GM12892 (cell line): ENCODE measurements around the gene DUSP19.
"Not testable (repeated sequence)": the region's sequence is repeated elsewhere in the genome, so short reads cannot be mapped to it uniquely, and the experiment has no call there.

Experiments
- DNase-seq: peaks from one replicate; pipeline ENCODE4 v3.0.0; 2011; ENCODE audit not compliant: insufficient read length
- FAIRE-seq: peaks from 2 replicates; lab custom pipeline; 2011; peaks lifted over from hg19 to GRCh38; lab: Jason Lieb, UNC
- POLR2A ChIP-seq: IDR thresholded peaks from 2 replicates; pipeline ENCODE4 v1.6.1; 2011; ENCODE audit warnings: low read depth, low read length, control low read depth
- POLR2AphosphoS5 ChIP-seq: IDR thresholded peaks from 2 replicates; pipeline ENCODE4 v1.6.1; 2011; ENCODE audit warnings: low read depth, low read length, control low read depth
- TAF1 ChIP-seq: IDR thresholded peaks from 2 replicates; pipeline ENCODE4 v1.6.1; 2011; ENCODE audit warnings: low read depth, mild to moderate bottlenecking, control low read depth, low read length, borderline replicate concordance

DUSP19 gene

GRCh38 chr2:183038341-183039300, 39.9 kb upstream of the DUSP19 start, which contains the start of gene NCKAP1:
TSS of gene NCKAP1 (minus strand) at chr2:183038457. CDS start at chr2:183038099, 358 bp downstream.
- no peak for TF ChIP-seq TAF1
- no peak for TF ChIP-seq POLR2A
- TF ChIP-seq POLR2AphosphoS5: no peak
- DNase-seq (peak; percentile 77), FAIRE-seq (peak; percentile 94)

- DNase-seq (no peak), FAIRE-seq (no peak)
- TF ChIP-seq POLR2AphosphoS5: no peak
Measured at GRCh38 chr2:183040604-183041003, 37.9 kb upstream of the DUSP19 start.

- FAIRE-seq, DNase-seq: not testable (repeated sequence)
Measured at GRCh38 chr2:183043580-183043979, 35.0 kb upstream of the DUSP19 start.

- not testable (repeated sequence) for FAIRE-seq, DNase-seq
Measured at GRCh38 chr2:183047486-183048125, 30.9 kb upstream of the DUSP19 start.

GRCh38 chr2:183049420-183049819, 29.1 kb upstream of the DUSP19 start:
- no peak for TF ChIP-seq POLR2AphosphoS5
- no peak for TF ChIP-seq POLR2A
- TF ChIP-seq TAF1: no peak
- DNase-seq (no peak), FAIRE-seq (no peak)

GRCh38 chr2:183057333-183057985, 21.1 kb upstream of the DUSP19 start:
- DNase-seq (no peak), FAIRE-seq (no peak)
- TF ChIP-seq POLR2AphosphoS5 (no peak), TAF1 (no peak), POLR2A (no peak)

GRCh38 chr2:183059561-183059960, 19.0 kb upstream of the DUSP19 start:
- DNase-seq: no peak
- no peak for FAIRE-seq

GRCh38 chr2:183060571-183061231, 17.8 kb upstream of the DUSP19 start:
- FAIRE-seq (no peak), DNase-seq (no peak)
- TF ChIP-seq TAF1 (no peak), POLR2A (no peak), POLR2AphosphoS5 (no peak)

More at GRCh38 chr2:183059561-183059960, 19.0 kb upstream of the DUSP19 start:
- TF ChIP-seq TAF1 (no peak), POLR2AphosphoS5 (no peak), POLR2A (no peak)

- peak; percentile 27 for FAIRE-seq
- DNase-seq: no peak
- TF ChIP-seq TAF1: no peak
- TF ChIP-seq POLR2AphosphoS5: no peak
- TF ChIP-seq POLR2A: no peak
Measured at GRCh38 chr2:183063083-183063482, 15.5 kb upstream of the DUSP19 start.

- no peak for DNase-seq
- TF ChIP-seq TAF1 (no peak), POLR2AphosphoS5 (no peak), POLR2A (no peak)
- FAIRE-seq: no peak
Measured at GRCh38 chr2:183068561-183068960, 10.0 kb upstream of the DUSP19 start.

GRCh38 chr2:183069174-183069573, 9.4 kb upstream of the DUSP19 start:
- TF ChIP-seq TAF1 (no peak), POLR2A (no peak), POLR2AphosphoS5 (no peak)
- DNase-seq (no peak), FAIRE-seq (no peak)
